BE2C (cell line): Measurements from ENCODE around the gene DOCK1.

Experiments
- DNase-seq: peaks from one replicate; pipeline ENCODE4 v3.0.0-alpha.2; 2020
- H3K27me3 ChIP-seq: fragments of 250-450 bp; sonication (Bioruptor Pico); 2 replicates; pipeline ENCODE4 v1.5.1; 2020; ENCODE audit warnings: mild to moderate bottlenecking
- H3K36me3 ChIP-seq: fragments of 250-450 bp; sonication (Bioruptor Pico); 2 replicates; pipeline ENCODE4 v1.5.1; 2020; ENCODE audit warnings: mild to moderate bottlenecking
- H3K4me1 ChIP-seq: fragments of 250-450 bp; sonication (Bioruptor Pico); 2 replicates; pipeline ENCODE4 v1.5.1; 2020
- H3K4me3 ChIP-seq: 2 replicates; pipeline ENCODE4 v1.5.1; 2011; ENCODE audit warnings: low read depth, low read length
- H3K9me3 ChIP-seq: fragments of 250-450 bp; sonication (Bioruptor Pico); 2 replicates; pipeline ENCODE4 v1.5.1; 2020
- CTCF ChIP-seq: IDR thresholded peaks from 2 replicates; pipeline ENCODE4 v1.5.1; 2012; ENCODE audit warnings: mild to moderate bottlenecking, low read depth, low read length

DOCK1 gene

GRCh38 chr10:127356360-127356759 lies 451.1 kb downstream of the DOCK1 start:
- no peak overlapping the region for H3K4me3 ChIP-seq
- TF ChIP-seq CTCF = no peak
- H3K9me3 ChIP-seq = no peaks in the 10 kb centered on the region
- no peaks in the 10 kb centered on the region for H3K27me3 ChIP-seq
- H3K36me3 ChIP-seq = no peaks in the 10 kb centered on the region
- no peak for DNase-seq
- H3K4me1 ChIP-seq = no peaks in the 10 kb centered on the region

GRCh38 chr10:127357265-127357664 lies 452.0 kb downstream of the DOCK1 start:
- no peak overlapping the region for H3K4me3 ChIP-seq
- no peak for TF ChIP-seq CTCF
- no peak for DNase-seq
- no peaks in the 10 kb centered on the region for H3K36me3 ChIP-seq
- H3K27me3 ChIP-seq = no peaks in the 10 kb centered on the region
- no peaks in the 10 kb centered on the region for H3K9me3 ChIP-seq
- no peaks in the 10 kb centered on the region for H3K4me1 ChIP-seq

- no peak for DNase-seq
- Histone ChIP-seq H3K27me3 (no peaks in the 10 kb centered on the region), H3K4me3 (no peak overlapping the region), H3K9me3 (no peaks in the 10 kb centered on the region), H3K4me1 (no peaks in the 10 kb centered on the region), H3K36me3 (no peaks in the 10 kb centered on the region)
- TF ChIP-seq CTCF = no peak
These were observed 453.1 kb downstream of the DOCK1 start for GRCh38 chr10:127358337-127358736.

- TF ChIP-seq CTCF = no peak
- no peak overlapping the region for H3K4me3 ChIP-seq
- DNase-seq = no peak
- H3K27me3 ChIP-seq = no peaks in the 10 kb centered on the region
- no peaks in the 10 kb centered on the region for H3K9me3 ChIP-seq
- H3K4me1 ChIP-seq = no peaks in the 10 kb centered on the region
- H3K36me3 ChIP-seq = no peaks in the 10 kb centered on the region
These were observed 458.8 kb downstream of the DOCK1 start for GRCh38 chr10:127364034-127364433.

GRCh38 chr10:127368101-127368500 lies 462.9 kb downstream of the DOCK1 start:
- TF ChIP-seq CTCF = no peak
- Histone ChIP-seq H3K9me3 (no peaks in the 10 kb centered on the region), H3K4me3 (no peak overlapping the region), H3K36me3 (no peaks in the 10 kb centered on the region), H3K27me3 (no peaks in the 10 kb centered on the region), H3K4me1 (no peaks in the 10 kb centered on the region)
- DNase-seq = no peak

- DNase-seq = no peak
- H3K27me3 ChIP-seq = no peaks in the 10 kb centered on the region
These were observed 463.7 kb downstream of the DOCK1 start for GRCh38 chr10:127368929-127369328.

More at GRCh38 chr10:127368929-127369328, 463.7 kb downstream of the DOCK1 start:
- no peak for TF ChIP-seq CTCF
- Histone ChIP-seq H3K4me1 (no peaks in the 10 kb centered on the region), H3K36me3 (no peaks in the 10 kb centered on the region), H3K9me3 (no peaks in the 10 kb centered on the region), H3K4me3 (no peak overlapping the region)
